ENCODE results near the gene BCAN.
A peak's percentile ranks its signal among the peaks of the same experiment; 100 is the strongest.

BCAN gene, protein sequence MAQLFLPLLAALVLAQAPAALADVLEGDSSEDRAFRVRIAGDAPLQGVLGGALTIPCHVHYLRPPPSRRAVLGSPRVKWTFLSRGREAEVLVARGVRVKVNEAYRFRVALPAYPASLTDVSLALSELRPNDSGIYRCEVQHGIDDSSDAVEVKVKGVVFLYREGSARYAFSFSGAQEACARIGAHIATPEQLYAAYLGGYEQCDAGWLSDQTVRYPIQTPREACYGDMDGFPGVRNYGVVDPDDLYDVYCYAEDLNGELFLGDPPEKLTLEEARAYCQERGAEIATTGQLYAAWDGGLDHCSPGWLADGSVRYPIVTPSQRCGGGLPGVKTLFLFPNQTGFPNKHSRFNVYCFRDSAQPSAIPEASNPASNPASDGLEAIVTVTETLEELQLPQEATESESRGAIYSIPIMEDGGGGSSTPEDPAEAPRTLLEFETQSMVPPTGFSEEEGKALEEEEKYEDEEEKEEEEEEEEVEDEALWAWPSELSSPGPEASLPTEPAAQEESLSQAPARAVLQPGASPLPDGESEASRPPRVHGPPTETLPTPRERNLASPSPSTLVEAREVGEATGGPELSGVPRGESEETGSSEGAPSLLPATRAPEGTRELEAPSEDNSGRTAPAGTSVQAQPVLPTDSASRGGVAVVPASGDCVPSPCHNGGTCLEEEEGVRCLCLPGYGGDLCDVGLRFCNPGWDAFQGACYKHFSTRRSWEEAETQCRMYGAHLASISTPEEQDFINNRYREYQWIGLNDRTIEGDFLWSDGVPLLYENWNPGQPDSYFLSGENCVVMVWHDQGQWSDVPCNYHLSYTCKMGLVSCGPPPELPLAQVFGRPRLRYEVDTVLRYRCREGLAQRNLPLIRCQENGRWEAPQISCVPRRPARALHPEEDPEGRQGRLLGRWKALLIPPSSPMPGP

GRCh38 chr1:156641761-156642264, at the start of gene BCAN:
BCAN (plus strand) TSS chr1:156642117; CDS start chr1:156646055, 3,938 bp downstream.
- H3K4me1 ChIP-seq (ENCODE audit: control insufficient read depth, insufficient read depth, low read length): peaks cover 17% of the 10 kb centered on the region; the same call in 1 of the 2 replicates
- H3K36me3 ChIP-seq (ENCODE audit: control insufficient read depth, insufficient read depth, low read length): no peaks in the 10 kb centered on the region
- H3K4me3 ChIP-seq (ENCODE audit: low read depth, low read length): peak within 1 kb of the TSS; percentile 67
- peaks cover 83% of the 10 kb centered on the region for H3K27me3 ChIP-seq (ENCODE audit: control insufficient read depth, insufficient read depth, low read length)
- no peaks in the 10 kb centered on the region for H3K9me3 ChIP-seq (ENCODE audit: control insufficient read depth, insufficient read depth, low read length)
- H3K9ac ChIP-seq (ENCODE audit: low read depth, low read length): no peak within 1 kb of the TSS
- no peak within 1 kb of the TSS for H3K27ac ChIP-seq (ENCODE audit: low read depth, low read length)

GRCh38 chr1:156592158-156592909, 49.6 kb upstream of the BCAN start:
- Histone ChIP-seq H3K9ac (ENCODE audit: low read depth, low read length) (peak overlapping the region; percentile 63), H3K27ac (ENCODE audit: low read depth, low read length) (peak overlapping the region; percentile 73), H3K36me3 (ENCODE audit: control insufficient read depth, insufficient read depth, low read length) (peaks cover 49% of the 10 kb centered on the region), H3K9me3 (ENCODE audit: control insufficient read depth, insufficient read depth, low read length) (no peaks in the 10 kb centered on the region), H3K27me3 (ENCODE audit: control insufficient read depth, insufficient read depth, low read length) (no peaks in the 10 kb centered on the region), H3K4me1 (ENCODE audit: control insufficient read depth, insufficient read depth, low read length) (peaks cover 7% of the 10 kb centered on the region; the same call in 1 of the 2 replicates), H3K4me3 (ENCODE audit: low read depth, low read length) (peak overlapping the region; percentile 94)

GRCh38 chr1:156592910-156593660, 48.8 kb upstream of the BCAN start:
- Histone ChIP-seq H3K4me1 (ENCODE audit: control insufficient read depth, insufficient read depth, low read length) (peaks cover 7% of the 10 kb centered on the region; the same call in 1 of the 2 replicates), H3K4me3 (ENCODE audit: low read depth, low read length) (peak overlapping the region; percentile 94), H3K27me3 (ENCODE audit: control insufficient read depth, insufficient read depth, low read length) (no peaks in the 10 kb centered on the region), H3K36me3 (ENCODE audit: control insufficient read depth, insufficient read depth, low read length) (peaks cover 57% of the 10 kb centered on the region), H3K27ac (ENCODE audit: low read depth, low read length) (no peak overlapping the region), H3K9me3 (ENCODE audit: control insufficient read depth, insufficient read depth, low read length) (no peaks in the 10 kb centered on the region), H3K9ac (ENCODE audit: low read depth, low read length) (no peak overlapping the region)

DNA sequence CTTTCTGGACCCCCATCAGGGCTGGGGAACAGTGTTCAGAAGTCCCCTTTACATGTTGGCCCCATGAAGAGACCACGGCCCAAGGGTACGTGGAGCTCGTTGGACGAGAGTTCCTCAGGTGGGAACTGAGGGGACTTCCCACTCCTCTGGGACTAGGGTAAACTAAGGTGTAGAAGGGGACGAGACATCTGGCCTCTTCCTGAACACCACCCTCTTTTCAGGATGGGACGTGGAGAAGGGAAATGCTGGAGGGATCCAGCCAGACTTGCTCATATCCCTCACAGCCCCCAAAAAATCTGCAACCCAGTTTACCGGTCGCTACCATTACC, 48.3 kb upstream of the BCAN start:
- Histone ChIP-seq H3K4me3 (ENCODE audit: low read depth, low read length) (no peak overlapping the region), H3K36me3 (ENCODE audit: control insufficient read depth, insufficient read depth, low read length) (peaks cover 62% of the 10 kb centered on the region), H3K9me3 (ENCODE audit: control insufficient read depth, insufficient read depth, low read length) (no peaks in the 10 kb centered on the region), H3K27ac (ENCODE audit: low read depth, low read length) (no peak overlapping the region), H3K27me3 (ENCODE audit: control insufficient read depth, insufficient read depth, low read length) (no peaks in the 10 kb centered on the region), H3K9ac (ENCODE audit: low read depth, low read length) (no peak overlapping the region), H3K4me1 (ENCODE audit: control insufficient read depth, insufficient read depth, low read length) (peaks cover 7% of the 10 kb centered on the region; the same call in 1 of the 2 replicates)

DNA sequence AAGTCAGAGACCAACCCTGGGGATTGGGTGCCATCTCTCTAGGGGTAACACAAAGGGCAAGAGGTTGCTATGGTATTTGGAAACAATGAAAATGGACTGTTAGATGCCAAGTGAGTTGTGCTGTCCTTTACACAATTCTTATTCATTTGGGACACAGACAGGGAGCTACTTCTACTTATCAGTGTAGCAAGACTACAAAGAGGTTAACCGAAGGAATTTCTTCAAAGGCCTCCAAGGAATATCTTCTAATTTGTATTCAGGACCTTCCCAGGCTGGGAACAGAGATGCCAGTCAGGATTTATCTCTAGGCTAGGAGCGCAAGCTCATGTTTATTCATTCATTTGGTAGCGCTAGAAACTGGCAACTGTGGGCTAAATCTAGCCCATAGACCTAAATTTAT, 47.7 kb upstream of the BCAN start:
- no peak overlapping the region for H3K27ac ChIP-seq (ENCODE audit: low read depth, low read length)
- H3K9ac ChIP-seq (ENCODE audit: low read depth, low read length): no peak overlapping the region
- no peaks in the 10 kb centered on the region for H3K9me3 ChIP-seq (ENCODE audit: control insufficient read depth, insufficient read depth, low read length)
- H3K36me3 ChIP-seq (ENCODE audit: control insufficient read depth, insufficient read depth, low read length): peaks cover 68% of the 10 kb centered on the region
- H3K27me3 ChIP-seq (ENCODE audit: control insufficient read depth, insufficient read depth, low read length): no peaks in the 10 kb centered on the region
- H3K4me1 ChIP-seq (ENCODE audit: control insufficient read depth, insufficient read depth, low read length): peaks cover 7% of the 10 kb centered on the region; the same call in 1 of the 2 replicates
- no peak overlapping the region for H3K4me3 ChIP-seq (ENCODE audit: low read depth, low read length)

DNA sequence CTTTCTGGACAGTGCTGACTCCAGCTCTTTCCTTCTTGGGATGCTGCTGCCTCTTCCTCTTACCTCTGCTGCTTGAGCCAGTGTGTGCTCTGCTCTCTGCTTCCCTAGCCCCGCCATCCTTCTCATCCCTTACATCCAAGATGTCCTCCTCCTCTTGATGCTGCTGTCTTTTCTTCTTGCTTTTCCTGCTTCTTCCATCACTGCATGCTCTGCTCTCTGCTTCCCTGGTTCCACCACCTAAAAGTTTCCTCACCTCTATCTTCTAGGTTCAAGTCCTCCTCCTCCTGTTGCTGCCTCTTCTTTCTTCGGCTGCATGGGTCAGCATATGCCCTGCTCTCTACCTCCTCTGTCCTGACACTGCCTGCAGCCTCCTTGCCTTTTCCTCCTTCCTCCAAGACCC, 46.9 kb upstream of the BCAN start:
- H3K4me3 ChIP-seq (ENCODE audit: low read depth, low read length): no peak overlapping the region
- no peaks in the 10 kb centered on the region for H3K9me3 ChIP-seq (ENCODE audit: control insufficient read depth, insufficient read depth, low read length)
- H3K27me3 ChIP-seq (ENCODE audit: control insufficient read depth, insufficient read depth, low read length): no peaks in the 10 kb centered on the region
- H3K27ac ChIP-seq (ENCODE audit: low read depth, low read length): no peak overlapping the region
- peaks cover 74% of the 10 kb centered on the region for H3K36me3 ChIP-seq (ENCODE audit: control insufficient read depth, insufficient read depth, low read length)
- H3K4me1 ChIP-seq (ENCODE audit: control insufficient read depth, insufficient read depth, low read length): peaks cover 7% of the 10 kb centered on the region; the same call in 1 of the 2 replicates
- no peak overlapping the region for H3K9ac ChIP-seq (ENCODE audit: low read depth, low read length)

- peaks cover 74% of the 10 kb centered on the region for H3K36me3 ChIP-seq (ENCODE audit: control insufficient read depth, insufficient read depth, low read length)
- no peak overlapping the region for H3K9ac ChIP-seq (ENCODE audit: low read depth, low read length)
- peaks cover 4% of the 10 kb centered on the region; the same call in 1 of the 2 replicates for H3K4me1 ChIP-seq (ENCODE audit: control insufficient read depth, insufficient read depth, low read length)
- H3K9me3 ChIP-seq (ENCODE audit: control insufficient read depth, insufficient read depth, low read length): no peaks in the 10 kb centered on the region
- no peak overlapping the region for H3K27ac ChIP-seq (ENCODE audit: low read depth, low read length)
- H3K27me3 ChIP-seq (ENCODE audit: control insufficient read depth, insufficient read depth, low read length): no peaks in the 10 kb centered on the region
- H3K4me3 ChIP-seq (ENCODE audit: low read depth, low read length): no peak overlapping the region
These were observed 45.5 kb upstream of the BCAN start for GRCh38 chr1:156596426-156596825.

- Histone ChIP-seq H3K4me3 (ENCODE audit: low read depth, low read length) (no peak overlapping the region), H3K36me3 (ENCODE audit: control insufficient read depth, insufficient read depth, low read length) (peaks cover 67% of the 10 kb centered on the region), H3K4me1 (ENCODE audit: control insufficient read depth, insufficient read depth, low read length) (peaks cover 4% of the 10 kb centered on the region; the same call in 1 of the 2 replicates), H3K27me3 (ENCODE audit: control insufficient read depth, insufficient read depth, low read length) (no peaks in the 10 kb centered on the region), H3K9me3 (ENCODE audit: control insufficient read depth, insufficient read depth, low read length) (no peaks in the 10 kb centered on the region), H3K27ac (ENCODE audit: low read depth, low read length) (no peak overlapping the region), H3K9ac (ENCODE audit: low read depth, low read length) (no peak overlapping the region)
These were observed 43.8 kb upstream of the BCAN start for GRCh38 chr1:156598125-156598524.

- Histone ChIP-seq H3K4me1 (ENCODE audit: control insufficient read depth, insufficient read depth, low read length) (peaks cover 4% of the 10 kb centered on the region; the same call in 1 of the 2 replicates), H3K36me3 (ENCODE audit: control insufficient read depth, insufficient read depth, low read length) (peaks cover 60% of the 10 kb centered on the region), H3K27me3 (ENCODE audit: control insufficient read depth, insufficient read depth, low read length) (no peaks in the 10 kb centered on the region), H3K4me3 (ENCODE audit: low read depth, low read length) (no peak overlapping the region), H3K9me3 (ENCODE audit: control insufficient read depth, insufficient read depth, low read length) (no peaks in the 10 kb centered on the region), H3K9ac (ENCODE audit: low read depth, low read length) (no peak overlapping the region), H3K27ac (ENCODE audit: low read depth, low read length) (no peak overlapping the region)
These were observed 43.0 kb upstream of the BCAN start for GRCh38 chr1:156598731-156599432.

Data from HUES48 (cell line).